ENCODE measurements around the gene DBF4. TPM values are rescaled to one million over a fixed set of nuclear protein-coding genes. Genes with fewer than 3 reads are reported as not detected.
"Not testable (repeated sequence)": the region's sequence is repeated elsewhere in the genome, so short reads cannot be mapped to it uniquely, and the experiment has no call there.

DBF4 gene
- total RNA-seq, 1 donor: 12.7 TPM

DNA sequence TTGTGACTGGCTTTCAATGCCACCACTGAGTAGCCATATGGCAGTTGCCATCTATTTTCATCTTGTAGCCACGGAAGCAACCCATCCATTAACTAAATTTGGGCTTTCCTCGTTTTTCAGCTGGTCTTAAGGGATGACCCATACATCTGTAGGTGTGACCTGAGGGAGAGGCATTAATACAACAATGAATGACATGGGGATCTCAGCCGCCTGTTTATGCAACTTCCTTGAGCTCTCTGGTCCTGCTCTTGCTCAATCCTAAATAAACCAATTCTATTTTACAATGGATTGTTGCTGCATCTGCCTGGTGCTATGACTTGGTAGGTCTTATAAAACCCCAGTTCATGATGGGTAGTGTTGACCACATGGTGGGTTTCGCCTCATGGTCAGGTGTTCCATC is 35.8 kb downstream of the DBF4 start:
- DNase-seq (ENCODE audit: insufficient read length, low spot score, missing footprints): no peak
- Histone ChIP-seq H3K27ac (ENCODE audit: low read depth, low read length) (no peak overlapping the region), H3K4me2 (ENCODE audit: insufficient read depth, low read length) (no peak overlapping the region), H3K4me3 (ENCODE audit: insufficient read depth, low read length) (no peak overlapping the region), H2AFZ (ENCODE audit: low read length) (no peak overlapping the region), H4K20me1 (ENCODE audit: insufficient read depth, low read length) (no peaks in the 10 kb centered on the region), H3K9me3 (ENCODE audit: low read depth, low read length) (no peaks in the 10 kb centered on the region), H3K27me3 (ENCODE audit: insufficient read depth, low read length) (no peaks in the 10 kb centered on the region), H3K79me2 (ENCODE audit: insufficient read depth, low read length) (no peaks in the 10 kb centered on the region), H3K36me3 (ENCODE audit: insufficient read depth, low read length) (no peaks in the 10 kb centered on the region), H3K4me1 (ENCODE audit: insufficient read depth, low read length) (no peaks in the 10 kb centered on the region)
- no peak for TF ChIP-seq CTCF (IDR thresholded peaks at IDR 0.05; ENCODE audit: extremely low read depth, low read depth, low read length)

DNA sequence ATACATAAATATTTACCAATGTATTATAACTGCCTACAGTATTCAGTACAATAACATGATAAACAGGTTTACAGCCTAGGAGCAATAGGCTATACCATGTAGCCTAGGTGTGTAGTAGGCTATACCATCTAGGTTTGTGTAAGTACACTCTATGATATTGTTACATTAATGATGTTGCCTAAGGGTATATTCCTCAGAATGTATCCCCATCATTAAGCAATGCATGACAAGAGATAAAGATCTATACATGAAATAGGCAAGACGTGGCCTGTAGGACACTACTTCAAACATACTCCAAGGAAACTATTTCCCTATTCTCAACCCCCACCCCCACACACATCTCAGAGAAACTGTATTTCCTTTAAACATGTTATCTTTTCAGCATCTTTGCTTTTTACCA is 42.4 kb downstream of the DBF4 start:
- H3K27me3 ChIP-seq (ENCODE audit: insufficient read depth, low read length): no peaks in the 10 kb centered on the region
- no peaks in the 10 kb centered on the region for H3K79me2 ChIP-seq (ENCODE audit: insufficient read depth, low read length)
- no peaks in the 10 kb centered on the region for H4K20me1 ChIP-seq (ENCODE audit: insufficient read depth, low read length)
- H3K36me3 ChIP-seq (ENCODE audit: insufficient read depth, low read length): no peaks in the 10 kb centered on the region
- DNase-seq (ENCODE audit: insufficient read length, low spot score, missing footprints): no peak
- H2AFZ ChIP-seq (ENCODE audit: low read length): no peak overlapping the region
- no peak overlapping the region for H3K27ac ChIP-seq (ENCODE audit: low read depth, low read length)
- no peaks in the 10 kb centered on the region for H3K9me3 ChIP-seq (ENCODE audit: low read depth, low read length)
- no peak for TF ChIP-seq CTCF (IDR thresholded peaks at IDR 0.05; ENCODE audit: extremely low read depth, low read depth, low read length)
- no peak overlapping the region for H3K4me3 ChIP-seq (ENCODE audit: insufficient read depth, low read length)
- H3K4me2 ChIP-seq (ENCODE audit: insufficient read depth, low read length): no peak overlapping the region
- H3K4me1 ChIP-seq (ENCODE audit: insufficient read depth, low read length): no peaks in the 10 kb centered on the region

DNA sequence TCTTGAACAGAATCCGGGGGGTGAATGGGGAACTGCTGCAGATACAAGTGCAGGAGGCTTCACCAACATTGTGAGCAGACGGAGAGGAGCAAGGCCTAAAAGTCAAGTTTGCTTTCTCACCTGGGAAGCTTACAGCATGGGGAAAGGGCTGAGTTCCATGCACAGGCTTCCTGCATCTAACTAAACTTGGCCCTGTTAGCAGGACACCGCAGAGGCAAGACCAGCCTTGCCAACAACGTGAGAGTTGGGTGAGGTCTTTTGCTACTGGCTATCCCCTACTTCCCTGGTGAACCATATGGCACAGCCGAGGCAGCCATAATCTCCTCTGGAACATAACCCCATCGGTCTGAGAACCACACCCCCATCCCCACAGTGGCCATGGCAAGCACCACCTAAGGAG is 43.6 kb downstream of the DBF4 start:
- Histone ChIP-seq H3K79me2 (ENCODE audit: insufficient read depth, low read length) (no peaks in the 10 kb centered on the region), H3K36me3 (ENCODE audit: insufficient read depth, low read length) (no peaks in the 10 kb centered on the region), H3K27ac (ENCODE audit: low read depth, low read length) (no peak overlapping the region), H3K4me2 (ENCODE audit: insufficient read depth, low read length) (no peak overlapping the region), H3K9me3 (ENCODE audit: low read depth, low read length) (no peaks in the 10 kb centered on the region), H3K4me3 (ENCODE audit: insufficient read depth, low read length) (no peak overlapping the region), H4K20me1 (ENCODE audit: insufficient read depth, low read length) (no peaks in the 10 kb centered on the region), H2AFZ (ENCODE audit: low read length) (no peak overlapping the region), H3K27me3 (ENCODE audit: insufficient read depth, low read length) (no peaks in the 10 kb centered on the region), H3K4me1 (ENCODE audit: insufficient read depth, low read length) (no peaks in the 10 kb centered on the region)
- no peak for DNase-seq (ENCODE audit: insufficient read length, low spot score, missing footprints)
- TF ChIP-seq CTCF (IDR thresholded peaks at IDR 0.05; ENCODE audit: extremely low read depth, low read depth, low read length): no peak

GRCh38 chr7:87920578-87920977 is 44.3 kb downstream of the DBF4 start:
- TF ChIP-seq CTCF (IDR thresholded peaks at IDR 0.05; ENCODE audit: extremely low read depth, low read depth, low read length): no peak
- Histone ChIP-seq H3K36me3 (ENCODE audit: insufficient read depth, low read length) (no peaks in the 10 kb centered on the region), H3K27me3 (ENCODE audit: insufficient read depth, low read length) (no peaks in the 10 kb centered on the region), H2AFZ (ENCODE audit: low read length) (no peak overlapping the region), H3K79me2 (ENCODE audit: insufficient read depth, low read length) (no peaks in the 10 kb centered on the region), H4K20me1 (ENCODE audit: insufficient read depth, low read length) (no peaks in the 10 kb centered on the region), H3K4me2 (ENCODE audit: insufficient read depth, low read length) (no peak overlapping the region), H3K27ac (ENCODE audit: low read depth, low read length) (no peak overlapping the region), H3K4me3 (ENCODE audit: insufficient read depth, low read length) (no peak overlapping the region), H3K9me3 (ENCODE audit: low read depth, low read length) (no peaks in the 10 kb centered on the region), H3K4me1 (ENCODE audit: insufficient read depth, low read length) (no peaks in the 10 kb centered on the region)
- no peak for DNase-seq (ENCODE audit: insufficient read length, low spot score, missing footprints)

DNA sequence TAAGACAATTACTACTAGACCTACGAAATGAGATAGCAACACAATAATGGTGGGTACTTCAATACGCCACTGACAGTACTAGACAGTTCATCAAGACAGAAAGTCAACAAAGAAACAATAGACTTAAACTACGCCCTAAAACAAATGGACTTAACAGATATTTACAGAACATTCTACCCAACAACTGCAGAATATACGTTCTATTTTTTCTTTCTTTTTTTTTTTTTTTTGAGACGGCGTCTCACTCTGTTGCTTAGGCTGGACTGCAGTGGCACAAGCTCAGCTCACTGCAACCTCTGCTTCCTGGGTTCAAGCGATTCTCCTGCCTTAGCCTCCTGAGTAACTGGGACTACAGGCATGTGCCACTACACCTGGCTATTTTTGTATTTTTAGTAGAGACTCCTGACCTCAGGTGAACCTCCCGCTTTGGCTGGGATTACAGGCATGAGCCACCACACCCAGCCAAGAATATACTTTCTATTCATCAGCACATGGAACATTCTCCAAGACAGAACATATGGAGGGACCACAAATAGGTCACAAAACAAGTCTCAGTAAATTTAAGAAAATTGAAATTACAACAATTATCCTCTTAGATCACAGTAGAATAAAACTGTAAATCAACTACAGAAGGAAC is 46.6 kb downstream of the DBF4 start:
- not testable (repeated sequence) for H3K36me3 ChIP-seq (ENCODE audit: insufficient read depth, low read length); H3K4me3 ChIP-seq (ENCODE audit: insufficient read depth, low read length); H3K79me2 ChIP-seq (ENCODE audit: insufficient read depth, low read length); H3K9me3 ChIP-seq (ENCODE audit: low read depth, low read length); H3K4me1 ChIP-seq (ENCODE audit: insufficient read depth, low read length); H3K27ac ChIP-seq (ENCODE audit: low read depth, low read length); H4K20me1 ChIP-seq (ENCODE audit: insufficient read depth, low read length); H3K27me3 ChIP-seq (ENCODE audit: insufficient read depth, low read length); DNase-seq (ENCODE audit: insufficient read length, low spot score, missing footprints); H3K4me2 ChIP-seq (ENCODE audit: insufficient read depth, low read length); H2AFZ ChIP-seq (ENCODE audit: low read length)
